ENCODE measurements around the gene TDRD15.
"Not testable (repeated sequence)": the region's sequence is repeated elsewhere in the genome, so short reads cannot be mapped to it uniquely, and the experiment has no call there.

DNA sequence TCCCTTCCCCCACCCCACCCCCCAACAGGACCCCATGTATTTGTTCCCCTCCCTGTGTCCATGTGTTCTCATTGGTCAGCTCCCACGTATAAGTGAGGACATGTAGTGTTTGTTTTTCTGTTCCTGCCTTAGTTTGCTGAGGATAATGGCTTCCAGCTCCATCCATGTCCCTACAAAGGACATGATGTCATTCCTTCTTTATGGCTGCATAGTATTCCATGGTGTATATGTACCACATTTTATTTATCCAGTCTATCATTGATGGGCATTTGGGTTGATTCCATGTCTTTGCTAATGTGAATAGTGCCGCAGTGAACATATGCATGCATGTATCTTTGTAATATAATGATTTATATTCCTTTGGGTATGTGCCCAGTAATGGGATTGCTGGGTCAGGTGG is 27.5 kb downstream of the TDRD15 start:
- TF ChIP-seq, protein P1, sequence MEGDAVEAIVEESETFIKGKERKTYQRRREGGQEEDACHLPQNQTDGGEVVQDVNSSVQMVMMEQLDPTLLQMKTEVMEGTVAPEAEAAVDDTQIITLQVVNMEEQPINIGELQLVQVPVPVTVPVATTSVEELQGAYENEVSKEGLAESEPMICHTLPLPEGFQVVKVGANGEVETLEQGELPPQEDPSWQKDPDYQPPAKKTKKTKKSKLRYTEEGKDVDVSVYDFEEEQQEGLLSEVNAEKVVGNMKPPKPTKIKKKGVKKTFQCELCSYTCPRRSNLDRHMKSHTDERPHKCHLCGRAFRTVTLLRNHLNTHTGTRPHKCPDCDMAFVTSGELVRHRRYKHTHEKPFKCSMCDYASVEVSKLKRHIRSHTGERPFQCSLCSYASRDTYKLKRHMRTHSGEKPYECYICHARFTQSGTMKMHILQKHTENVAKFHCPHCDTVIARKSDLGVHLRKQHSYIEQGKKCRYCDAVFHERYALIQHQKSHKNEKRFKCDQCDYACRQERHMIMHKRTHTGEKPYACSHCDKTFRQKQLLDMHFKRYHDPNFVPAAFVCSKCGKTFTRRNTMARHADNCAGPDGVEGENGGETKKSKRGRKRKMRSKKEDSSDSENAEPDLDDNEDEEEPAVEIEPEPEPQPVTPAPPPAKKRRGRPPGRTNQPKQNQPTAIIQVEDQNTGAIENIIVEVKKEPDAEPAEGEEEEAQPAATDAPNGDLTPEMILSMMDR (IDR thresholded peaks at IDR 0.05): not testable (repeated sequence)
- not testable (repeated sequence) for TF ChIP-seq EZH2 (IDR thresholded peaks at IDR 0.05)
